ENCODE measurements around the gene FNIP2. TPM values are rescaled to one million over a fixed set of nuclear protein-coding genes. Genes with fewer than 3 reads are reported as not detected.
"Not testable (repeated sequence)": the region's sequence is repeated elsewhere in the genome, so short reads cannot be mapped to it uniquely, and the experiment has no call there.

Gene FNIP2
- total RNA-seq, 4 donors from 2014 or later = 21.4 to 31.7 (median 28.1) TPM

- no peak overlapping the region for H3K27ac ChIP-seq
- WGBS = 87% methylated on average over 4 of the region's 4 CpGs
- H3K4me1 ChIP-seq = no peaks in the 10 kb centered on the region
- no peak overlapping the region for H3K4me3 ChIP-seq
- no peaks in the 10 kb centered on the region for H3K27me3 ChIP-seq
- no peaks in the 10 kb centered on the region for H3K9me3 ChIP-seq
- H3K36me3 ChIP-seq = peaks cover 29% of the 10 kb centered on the region
- no peak for DNase-seq (ENCODE audit: low spot score in 2 of 2)
- TF ChIP-seq POLR2A (IDR thresholded peaks at IDR 0.05) (no peak), EP300 (IDR thresholded peaks at IDR 0.05) (no peak), CTCF (IDR thresholded peaks at IDR 0.05) (no peak), POLR2AphosphoS5 (IDR thresholded peaks at IDR 0.05) (no peak)
Measured at GRCh38 chr4:158873795-158874401, 105.1 kb downstream of the FNIP2 start.

GRCh38 chr4:158875026-158875425 lies 106.2 kb downstream of the FNIP2 start:
- no peak overlapping the region for H3K27ac ChIP-seq
- no peaks in the 10 kb centered on the region for H3K4me1 ChIP-seq
- no peaks in the 10 kb centered on the region for H3K27me3 ChIP-seq
- 96% methylated on average over 4 of the region's 4 CpGs for WGBS
- no peak for TF ChIP-seq CTCF (IDR thresholded peaks at IDR 0.05)
- TF ChIP-seq EP300 (IDR thresholded peaks at IDR 0.05) = no peak
- H3K4me3 ChIP-seq = no peak overlapping the region
- peaks cover 22% of the 10 kb centered on the region for H3K36me3 ChIP-seq
- H3K9me3 ChIP-seq = no peaks in the 10 kb centered on the region
- no peak for DNase-seq (ENCODE audit: low spot score in 2 of 2)

GRCh38 chr4:158875455-158875854 lies 106.6 kb downstream of the FNIP2 start:
- TF ChIP-seq POLR2AphosphoS5 (IDR thresholded peaks at IDR 0.05) (no peak), CTCF (IDR thresholded peaks at IDR 0.05) (no peak), EP300 (IDR thresholded peaks at IDR 0.05) (no peak), POLR2A (IDR thresholded peaks at IDR 0.05) (no peak)
- H3K36me3 ChIP-seq = peaks cover 17% of the 10 kb centered on the region

GRCh38 chr4:158877069-158877468 lies 108.2 kb downstream of the FNIP2 start:
- DNase-seq (ENCODE audit: low spot score in 2 of 2) = no peak
- H3K9me3 ChIP-seq = no peaks in the 10 kb centered on the region
- no peak overlapping the region for H3K4me3 ChIP-seq
- WGBS = 95% methylated on average over 4 of the region's 4 CpGs
- H3K27ac ChIP-seq = no peak overlapping the region
- TF ChIP-seq CTCF (IDR thresholded peaks at IDR 0.05) (no peak), POLR2A (IDR thresholded peaks at IDR 0.05) (no peak), POLR2AphosphoS5 (IDR thresholded peaks at IDR 0.05) (no peak), EP300 (IDR thresholded peaks at IDR 0.05) (no peak)
- H3K4me1 ChIP-seq = no peaks in the 10 kb centered on the region
- H3K36me3 ChIP-seq = peaks cover 19% of the 10 kb centered on the region
- H3K27me3 ChIP-seq = no peaks in the 10 kb centered on the region

More at GRCh38 chr4:158875455-158875854, 106.6 kb downstream of the FNIP2 start:
- no peak overlapping the region for H3K27ac ChIP-seq
- H3K9me3 ChIP-seq = no peaks in the 10 kb centered on the region
- H3K4me3 ChIP-seq = no peak overlapping the region
- H3K4me1 ChIP-seq = no peaks in the 10 kb centered on the region
- DNase-seq (ENCODE audit: low spot score in 2 of 2) = no peak
- no peaks in the 10 kb centered on the region for H3K27me3 ChIP-seq
- 95% methylated on average over 1 of the region's 1 CpG for WGBS

- 98% methylated on average over 16 of the region's 30 CpGs for WGBS
- DNase-seq (ENCODE audit: low spot score in 2 of 2); H3K27ac ChIP-seq; H3K4me3 ChIP-seq; H3K27me3 ChIP-seq; H3K4me1 ChIP-seq; H3K9me3 ChIP-seq: not testable (repeated sequence)
- H3K36me3 ChIP-seq = peaks cover 19% of the 10 kb centered on the region
Measured at GRCh38 chr4:158882142-158882541, 113.3 kb downstream of the FNIP2 start.

GRCh38 chr4:158884280-158884679 lies 115.5 kb downstream of the FNIP2 start:
- WGBS = 77% methylated on average over 2 of the region's 2 CpGs
- no peaks in the 10 kb centered on the region for H3K4me1 ChIP-seq
- H3K27me3 ChIP-seq = no peaks in the 10 kb centered on the region
- no peak for DNase-seq (ENCODE audit: low spot score in 2 of 2)
- H3K4me3 ChIP-seq = no peak overlapping the region
- H3K9me3 ChIP-seq = no peaks in the 10 kb centered on the region
- peaks cover 9% of the 10 kb centered on the region for H3K36me3 ChIP-seq
- TF ChIP-seq EP300 (IDR thresholded peaks at IDR 0.05) (no peak), POLR2A (IDR thresholded peaks at IDR 0.05) (no peak), CTCF (IDR thresholded peaks at IDR 0.05) (no peak), POLR2AphosphoS5 (IDR thresholded peaks at IDR 0.05) (no peak)
- no peak overlapping the region for H3K27ac ChIP-seq
